WTC11 (cell line): ENCODE data around the gene SOX8. TPM values are rescaled to one million over a fixed set of nuclear protein-coding genes. Genes with fewer than 3 reads are reported as not detected.

Experiments
- ATAC-seq: fragments of 200-7000 bp; cut with Tn5 transposase; 2 replicates; pipeline ENCODE4 v1.10.0; 2021; ENCODE audit warnings: mild to moderate bottlenecking, moderate library complexity
- CTCF ChIA-PET: fragments of 300-600 bp; sonication (Branson Sonifier 250); formaldehyde crosslinking; loops from one replicate; lab custom pipeline; 2021; ENCODE audit warnings: antibody characterized with exemption; lab: Charles Lee
- POLR2A ChIA-PET: fragments of 350-600 bp; sonication (Branson Sonifier 250); formaldehyde crosslinking; loops from one replicate; lab custom pipeline; 2021; ENCODE audit warnings: antibody characterized with exemption; lab: Charles Lee
- DNase-seq: peaks from one replicate; pipeline ENCODE4 v3.0.0; 2021; ENCODE audit warnings: low spot score
- H3K27ac Mint-ChIP-seq: 2 replicates; pipeline ENCODE4 v1.8.0; 2021; ENCODE audit warnings: mixed read lengths
- H3K27me3 Mint-ChIP-seq: 2 replicates; pipeline ENCODE4 v1.8.0; 2021; ENCODE audit warnings: low read depth, mild to moderate bottlenecking, moderate library complexity, mixed read lengths
- H3K36me3 Mint-ChIP-seq: 2 replicates; pipeline ENCODE4 v1.8.0; 2021; ENCODE audit warnings: mixed read lengths
- H3K4me1 Mint-ChIP-seq: 2 replicates; pipeline ENCODE4 v1.8.0; 2022; ENCODE audit warnings: mixed read lengths
- H3K4me3 Mint-ChIP-seq: 2 replicates; pipeline ENCODE4 v1.8.0; 2021; ENCODE audit warnings: mild to moderate bottlenecking, moderate library complexity, mixed read lengths
- H3K9me3 Mint-ChIP-seq: 2 replicates; pipeline ENCODE4 v1.8.0; 2021; ENCODE audit warnings: mixed read lengths
- ATF1 ChIP-seq: sonication (generic); formaldehyde crosslinking; IDR thresholded peaks from 2 replicates; pipeline ENCODE4 v1.8.1; 2023; ENCODE audit warnings: mild to moderate bottlenecking, moderate library complexity, missing genetic modification reagents
- ATF2 ChIP-seq: sonication (generic); formaldehyde crosslinking; IDR thresholded peaks from 2 replicates; pipeline ENCODE4 v1.8.1; 2022; ENCODE audit warnings: low read depth, missing genetic modification reagents, borderline replicate concordance
- CBFB ChIP-seq: sonication (generic); formaldehyde crosslinking; IDR thresholded peaks from 2 replicates; pipeline ENCODE4 v1.8.1; 2022; ENCODE audit warnings: mild to moderate bottlenecking, low read depth, missing genetic modification reagents
- CREB1 ChIP-seq: sonication (generic); formaldehyde crosslinking; IDR thresholded peaks from 2 replicates; pipeline ENCODE4 v1.8.0; 2023; ENCODE audit warnings: mild to moderate bottlenecking, missing genetic modification reagents
- ETV6 ChIP-seq: sonication (generic); formaldehyde crosslinking; IDR thresholded peaks from 2 replicates; pipeline ENCODE4 v1.8.1; 2022; ENCODE audit warnings: mild to moderate bottlenecking, missing genetic modification reagents
- FOXJ3 ChIP-seq: sonication (generic); formaldehyde crosslinking; IDR thresholded peaks from 2 replicates; pipeline ENCODE4 v1.9.0; 2021; ENCODE audit warnings: missing genetic modification reagents, mild to moderate bottlenecking, borderline replicate concordance
- FOXP1 ChIP-seq: sonication (generic); formaldehyde crosslinking; IDR thresholded peaks from 2 replicates; pipeline ENCODE4 v1.8.0; 2022; ENCODE audit warnings: missing genetic modification reagents, mild to moderate bottlenecking, moderate library complexity, borderline replicate concordance
- HMGA2 ChIP-seq: fragments of 250-450 bp; sonication (Bioruptor Pico); IDR thresholded peaks from 2 replicates; pipeline ENCODE4 v1.4.0; 2021; ENCODE audit warnings: mild to moderate bottlenecking, moderate library complexity
- HMGXB4 ChIP-seq: sonication (generic); formaldehyde crosslinking; IDR thresholded peaks from 2 replicates; pipeline ENCODE4 v1.8.1; 2023; ENCODE audit warnings: mild to moderate bottlenecking, moderate library complexity, missing genetic modification reagents
- MXD4 ChIP-seq: fragments of 250-450 bp; sonication (Bioruptor Pico); IDR thresholded peaks from 2 replicates; pipeline ENCODE4 v1.8.0; 2021; ENCODE audit warnings: mild to moderate bottlenecking, moderate library complexity, borderline replicate concordance
- NFE2L1 ChIP-seq: sonication (generic); formaldehyde crosslinking; IDR thresholded peaks from 2 replicates; pipeline ENCODE4 v1.8.1; 2023; ENCODE audit warnings: missing genetic modification reagents
- NR3C1 ChIP-seq: sonication (generic); formaldehyde crosslinking; conservative IDR thresholded peaks from 2 replicates; pipeline ENCODE4 v1.8.1; 2023; ENCODE audit warnings: low read depth, mild to moderate bottlenecking, missing genetic modification reagents
- RORB ChIP-seq: fragments of 250-450 bp; sonication (Bioruptor Pico); IDR thresholded peaks from 2 replicates; pipeline ENCODE4 v1.9.0; 2021; ENCODE audit warnings: mild to moderate bottlenecking
- SMAD3 ChIP-seq: sonication (generic); formaldehyde crosslinking; IDR thresholded peaks from 2 replicates; pipeline ENCODE4 v1.8.0; 2022; ENCODE audit warnings: missing genetic modification reagents, mild to moderate bottlenecking, borderline replicate concordance
- STAT6 ChIP-seq: sonication (generic); formaldehyde crosslinking; conservative IDR thresholded peaks from 2 replicates; pipeline ENCODE4 v1.8.1; 2023; ENCODE audit warnings: mild to moderate bottlenecking, low read depth, missing genetic modification reagents, moderate library complexity
- USF2 ChIP-seq: sonication (generic); formaldehyde crosslinking; IDR thresholded peaks from 2 replicates; pipeline ENCODE4 v1.8.1; 2023; ENCODE audit warnings: mild to moderate bottlenecking, missing genetic modification reagents, moderate library complexity
- ZMAT4 ChIP-seq: fragments of 250-450 bp; sonication (Bioruptor Pico); IDR thresholded peaks from 2 replicates; pipeline ENCODE4 v1.9.0; 2021; ENCODE audit warnings: mild to moderate bottlenecking
- ZNF121 ChIP-seq: sonication (generic); formaldehyde crosslinking; IDR thresholded peaks from 2 replicates; pipeline ENCODE4 v1.8.0; 2023; ENCODE audit warnings: missing genetic modification reagents
- ZNF219 ChIP-seq: sonication (generic); formaldehyde crosslinking; IDR thresholded peaks from 2 replicates; pipeline ENCODE4 v1.8.0; 2023; ENCODE audit warnings: missing genetic modification reagents, mild to moderate bottlenecking, borderline replicate concordance
- ZNF232 ChIP-seq: sonication (generic); formaldehyde crosslinking; IDR thresholded peaks from 2 replicates; pipeline ENCODE4 v1.8.0; 2022; ENCODE audit warnings: mild to moderate bottlenecking, missing genetic modification reagents
- ZNF396 ChIP-seq: fragments of 250-450 bp; sonication (Bioruptor Pico); IDR thresholded peaks from 2 replicates; pipeline ENCODE4 v1.8.0; 2021; ENCODE audit warnings: mild to moderate bottlenecking, moderate library complexity, borderline replicate concordance
- ZNF416 ChIP-seq: fragments of 250-450 bp; sonication (Bioruptor Pico); IDR thresholded peaks from 2 replicates; pipeline ENCODE4 v1.9.0; 2021; ENCODE audit warnings: mild to moderate bottlenecking, inconsistent platforms
- ZNF512 ChIP-seq: sonication (generic); formaldehyde crosslinking; IDR thresholded peaks from 2 replicates; pipeline ENCODE4 v1.8.1; 2022; ENCODE audit warnings: missing genetic modification reagents, borderline replicate concordance
- ZNF671 ChIP-seq: fragments of 250-450 bp; sonication (Bioruptor Pico); IDR thresholded peaks from 2 replicates; pipeline ENCODE4 v1.8.0; 2021; ENCODE audit warnings: mild to moderate bottlenecking
- ZSCAN18 ChIP-seq: fragments of 250-450 bp; sonication (Bioruptor Pico); IDR thresholded peaks from 2 replicates; pipeline ENCODE4 v2.1.2; 2022; ENCODE audit warnings: mild to moderate bottlenecking, moderate library complexity
- total RNA-seq: library from RNA; stranded (reverse); gene quantifications from 3 replicates; pipeline ENCODE4 v1.2.3, GENCODE V29; 2021

Gene SOX8
- total RNA-seq, 1 experiment from 2014 or later, result 12.3 TPM

- CTCF ChIA-PET, result no interaction called here
These were observed 12.2 kb downstream of the SOX8 start for GRCh38 chr16:993731-994130.

GRCh38 chr16:995087-995486, 13.5 kb downstream of the SOX8 start:
- Mint-ChIP-seq H3K36me3 (peaks cover 15% of the 10 kb centered on the region), H3K4me1 (peaks cover 5% of the 10 kb centered on the region; the same call in 1 of the 2 replicates), H3K9me3 (peaks cover 24% of the 10 kb centered on the region), H3K27ac (no peak overlapping the region), H3K27me3 (peaks cover 19% of the 10 kb centered on the region), H3K4me3 (no peak overlapping the region)
- DNase-seq (no peak), ATAC-seq (no peak)
- ChIA-PET POLR2A (no interaction called here), CTCF (interaction anchor here (2.1 kb wide), 1 partner anchor 63 kb away, joined by 10 read pairs; no protein-coding TSS in a partner anchor)
- TF ChIP-seq ZMAT4, result no peak
- TF ChIP-seq ZNF121 (CRISPR knock-in tag), result no peak
- no peak for TF ChIP-seq STAT6
- no peak for TF ChIP-seq ZNF416 (CRISPR knock-in tag)
- TF ChIP-seq ETV6 (CRISPR knock-in tag), result no peak
- TF ChIP-seq ZSCAN18 (CRISPR knock-in tag), result no peak

More at GRCh38 chr16:993731-994130, 12.2 kb downstream of the SOX8 start:
- POLR2A ChIA-PET, result no interaction called here
- no peak for DNase-seq
- Mint-ChIP-seq H3K9me3 (peaks cover 24% of the 10 kb centered on the region), H3K4me1 (peaks cover 5% of the 10 kb centered on the region; the same call in 1 of the 2 replicates), H3K4me3 (no peak overlapping the region), H3K36me3 (peaks cover 15% of the 10 kb centered on the region), H3K27ac (no peak overlapping the region), H3K27me3 (peaks cover 19% of the 10 kb centered on the region)
- ATAC-seq, result no peak
- no peak for TF ChIP-seq HMGA2
- TF ChIP-seq HMGXB4 (CRISPR knock-in tag), result no peak
- TF ChIP-seq ZNF219, result no peak
- no peak for TF ChIP-seq MXD4 (CRISPR knock-in tag)
- no peak for TF ChIP-seq CBFB (CRISPR knock-in tag)
- no peak for TF ChIP-seq ZMAT4
- TF ChIP-seq NR3C1 (CRISPR knock-in tag), result no peak
- no peak for TF ChIP-seq NFE2L1 (CRISPR knock-in tag)
- TF ChIP-seq USF2, result no peak
- no peak for TF ChIP-seq ZNF396 (CRISPR knock-in tag)
- TF ChIP-seq ATF2 (CRISPR knock-in tag), result no peak
- TF ChIP-seq RORB, result no peak
- no peak for TF ChIP-seq CREB1 (CRISPR knock-in tag)
- no peak for TF ChIP-seq ZNF671 (CRISPR knock-in tag)
- no peak for TF ChIP-seq ZNF512 (CRISPR knock-in tag)
- no peak for TF ChIP-seq ATF1 (CRISPR knock-in tag)
- TF ChIP-seq ZNF232 (CRISPR knock-in tag), result no peak
- no peak for TF ChIP-seq SMAD3 (CRISPR knock-in tag)
- TF ChIP-seq FOXJ3 (CRISPR knock-in tag), result no peak
- TF ChIP-seq FOXP1, result no peak
